WERI-Rb-1 (cell line): ENCODE data around the gene CPLANE2.
"Not testable (repeated sequence)": the region's sequence is repeated elsewhere in the genome, so short reads cannot be mapped to it uniquely, and the experiment has no call there.

Source experiments
- DNase-seq: peaks from one replicate; pipeline ENCODE4 v3.0.0-alpha.2; 2020
- H3K27ac ChIP-seq: fragments of 250-450 bp; sonication (Bioruptor Pico); 2 replicates; pipeline ENCODE4 v1.5.1; 2020; ENCODE audit warnings: mild to moderate bottlenecking, moderate library complexity
- H3K27me3 ChIP-seq: fragments of 250-450 bp; sonication (Bioruptor Pico); 2 replicates; pipeline ENCODE4 v1.5.1; 2021; ENCODE audit warnings: mild to moderate bottlenecking, low read depth, moderate library complexity; ENCODE audit not compliant: insufficient read depth, severe bottlenecking
- H3K36me3 ChIP-seq: fragments of 250-450 bp; sonication (Bioruptor Pico); 2 replicates; pipeline ENCODE4 v1.5.1; 2020; ENCODE audit warnings: mild to moderate bottlenecking, moderate library complexity
- H3K4me3 ChIP-seq: 2 replicates; pipeline ENCODE4 v1.5.1; 2011; ENCODE audit warnings: low read depth, mild to moderate bottlenecking, control low read depth, low read length
- H3K9me3 ChIP-seq: fragments of 250-450 bp; sonication (Bioruptor Pico); 2 replicates; pipeline ENCODE4 v1.5.1; 2021; ENCODE audit warnings: mild to moderate bottlenecking, moderate library complexity; ENCODE audit not compliant: severe bottlenecking
- TF ChIP-seq, protein P1 (sequence below): IDR thresholded peaks from 2 replicates; pipeline ENCODE4 v1.5.1; 2011; ENCODE audit warnings: low read depth, mild to moderate bottlenecking, control low read depth, inconsistent platforms, low read length

Gene CPLANE2

DNA sequence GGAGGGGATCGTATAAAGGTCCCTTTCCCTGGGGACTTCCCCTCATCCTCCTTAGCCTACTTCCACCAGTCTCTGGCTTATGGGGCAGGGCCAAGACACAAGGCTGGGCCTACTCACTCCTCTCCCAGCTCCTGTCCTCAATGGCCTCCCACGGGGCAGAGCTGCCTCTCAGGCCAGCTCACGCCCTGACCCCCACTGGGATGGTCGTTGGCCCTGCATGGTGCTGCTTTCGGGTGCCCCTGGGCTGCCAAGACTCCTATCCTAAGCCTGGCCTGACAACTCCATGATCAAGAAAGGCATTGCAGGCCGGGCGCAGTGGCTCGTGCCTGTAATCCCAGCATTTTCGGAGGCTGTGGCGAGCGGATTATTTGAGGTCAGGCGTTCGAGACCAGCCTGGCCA is 6.2 kb downstream of the CPLANE2 start:
- Histone ChIP-seq H3K4me3 (no peak overlapping the region), H3K27ac (no peak overlapping the region), H3K36me3 (no peaks in the 10 kb centered on the region), H3K9me3 (no peaks in the 10 kb centered on the region), H3K27me3 (no peaks in the 10 kb centered on the region)
- TF ChIP-seq, protein P1, sequence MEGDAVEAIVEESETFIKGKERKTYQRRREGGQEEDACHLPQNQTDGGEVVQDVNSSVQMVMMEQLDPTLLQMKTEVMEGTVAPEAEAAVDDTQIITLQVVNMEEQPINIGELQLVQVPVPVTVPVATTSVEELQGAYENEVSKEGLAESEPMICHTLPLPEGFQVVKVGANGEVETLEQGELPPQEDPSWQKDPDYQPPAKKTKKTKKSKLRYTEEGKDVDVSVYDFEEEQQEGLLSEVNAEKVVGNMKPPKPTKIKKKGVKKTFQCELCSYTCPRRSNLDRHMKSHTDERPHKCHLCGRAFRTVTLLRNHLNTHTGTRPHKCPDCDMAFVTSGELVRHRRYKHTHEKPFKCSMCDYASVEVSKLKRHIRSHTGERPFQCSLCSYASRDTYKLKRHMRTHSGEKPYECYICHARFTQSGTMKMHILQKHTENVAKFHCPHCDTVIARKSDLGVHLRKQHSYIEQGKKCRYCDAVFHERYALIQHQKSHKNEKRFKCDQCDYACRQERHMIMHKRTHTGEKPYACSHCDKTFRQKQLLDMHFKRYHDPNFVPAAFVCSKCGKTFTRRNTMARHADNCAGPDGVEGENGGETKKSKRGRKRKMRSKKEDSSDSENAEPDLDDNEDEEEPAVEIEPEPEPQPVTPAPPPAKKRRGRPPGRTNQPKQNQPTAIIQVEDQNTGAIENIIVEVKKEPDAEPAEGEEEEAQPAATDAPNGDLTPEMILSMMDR: no peak
- DNase-seq: no peak

DNA sequence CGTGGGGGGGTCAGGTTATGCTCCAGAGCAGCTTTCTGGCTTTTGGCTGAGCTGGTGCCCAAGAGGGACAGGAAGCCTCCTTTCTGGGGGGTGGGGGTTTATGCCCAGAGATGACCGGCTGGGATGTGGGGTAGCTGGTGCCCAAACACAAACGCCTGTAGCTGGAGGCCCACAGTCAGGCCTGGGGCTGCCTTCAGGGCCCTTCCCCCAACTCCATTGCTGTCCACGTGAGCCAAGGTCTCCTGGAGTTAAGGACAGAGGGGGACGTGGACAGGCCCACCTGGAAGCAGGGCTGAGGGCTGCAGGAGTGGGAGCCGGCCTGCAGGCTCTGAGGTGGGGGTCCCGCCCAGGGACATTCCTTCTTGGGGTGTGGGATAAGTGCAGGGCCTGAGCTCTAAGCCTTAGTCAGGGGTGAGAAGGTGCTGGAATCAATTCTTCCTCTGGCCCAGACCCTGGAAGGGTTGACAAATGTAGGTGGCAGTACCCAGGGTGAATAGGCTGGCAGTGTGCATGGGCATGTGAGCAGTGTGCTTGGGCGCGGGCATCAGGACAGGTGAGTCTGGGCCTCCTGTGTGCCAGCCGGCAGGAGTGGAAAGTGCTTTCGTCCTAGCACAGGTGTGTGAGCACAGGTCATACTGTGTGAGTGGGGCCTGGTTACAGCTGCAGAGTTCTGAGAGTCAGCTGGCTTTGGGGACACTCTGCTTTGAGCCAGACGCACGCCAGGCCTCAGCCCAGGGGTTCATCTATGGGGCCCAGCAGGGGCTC is 6.8 kb downstream of the CPLANE2 start:
- TF ChIP-seq, protein P1: no peak
- DNase-seq: no peak
- no peak overlapping the region for H3K4me3 ChIP-seq
- no peaks in the 10 kb centered on the region for H3K9me3 ChIP-seq
- H3K27me3 ChIP-seq: no peaks in the 10 kb centered on the region
- H3K36me3 ChIP-seq: no peaks in the 10 kb centered on the region
- no peak overlapping the region for H3K27ac ChIP-seq

- Histone ChIP-seq H3K36me3 (no peaks in the 10 kb centered on the region), H3K9me3 (no peaks in the 10 kb centered on the region), H3K27ac (no peak overlapping the region), H3K27me3 (no peaks in the 10 kb centered on the region), H3K4me3 (no peak overlapping the region)
- TF ChIP-seq, protein P1: no peak
- no peak for DNase-seq
These were observed 10.3 kb downstream of the CPLANE2 start for GRCh38 chr1:16226490-16227179.

- Histone ChIP-seq H3K27ac (no peak overlapping the region), H3K4me3 (no peak overlapping the region), H3K27me3 (no peaks in the 10 kb centered on the region), H3K36me3 (no peaks in the 10 kb centered on the region), H3K9me3 (no peaks in the 10 kb centered on the region)
- TF ChIP-seq, protein P1: no peak
- DNase-seq: no peak
These were observed 10.9 kb downstream of the CPLANE2 start for GRCh38 chr1:16226129-16226489.

DNA sequence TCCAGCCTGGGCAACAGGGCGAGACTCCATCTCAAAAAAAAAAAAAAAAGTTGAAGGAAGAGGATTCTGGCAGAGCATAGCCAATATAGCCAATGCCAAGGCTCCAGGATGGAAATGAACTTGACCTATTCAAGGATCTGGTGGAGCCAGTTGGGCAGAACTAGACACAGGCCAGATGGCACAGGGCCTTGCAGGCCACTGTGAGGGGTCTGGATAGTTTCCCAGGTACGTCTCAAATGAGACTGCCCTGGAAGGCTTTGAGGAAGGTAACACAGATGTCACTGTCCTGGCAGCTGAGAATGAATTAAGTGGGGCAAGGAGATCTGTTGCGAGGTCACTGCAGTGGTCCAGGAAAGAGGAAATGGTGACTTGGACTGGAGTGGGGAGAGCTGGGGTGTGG is 12.5 kb downstream of the CPLANE2 start:
- no peaks in the 10 kb centered on the region for H3K36me3 ChIP-seq
- H3K9me3 ChIP-seq: no peaks in the 10 kb centered on the region
- TF ChIP-seq, protein P1: no peak
- no peak overlapping the region for H3K4me3 ChIP-seq
- H3K27ac ChIP-seq: no peak overlapping the region
- no peak for DNase-seq
- H3K27me3 ChIP-seq: no peaks in the 10 kb centered on the region

DNA sequence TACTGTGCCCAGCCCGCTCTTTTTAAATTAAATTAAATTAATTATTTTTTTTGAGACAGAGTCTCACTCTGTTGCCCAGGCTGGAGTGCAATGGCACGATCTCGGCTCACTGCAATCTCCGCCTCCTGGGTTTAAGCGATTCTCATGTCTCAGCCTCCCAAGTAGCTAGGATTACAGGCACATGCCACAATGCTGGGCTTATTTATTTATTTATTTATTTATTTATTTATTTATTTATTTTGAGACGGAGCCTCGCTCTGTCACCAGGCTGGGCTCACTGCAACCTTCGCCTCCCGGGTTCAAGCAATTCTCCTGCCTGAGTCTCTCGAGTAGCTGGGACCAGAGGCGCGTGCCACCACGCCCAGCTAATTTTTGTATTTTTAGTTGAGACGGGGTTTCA is 14.3 kb downstream of the CPLANE2 start:
- not testable (repeated sequence) for H3K36me3 ChIP-seq, DNase-seq, H3K27ac ChIP-seq, H3K9me3 ChIP-seq, H3K4me3 ChIP-seq, H3K27me3 ChIP-seq
